H1 (cell line): ENCODE measurements around the gene AKR7A2. TPM values are rescaled to one million over a fixed set of nuclear protein-coding genes. Genes with fewer than 3 reads are reported as not detected.

ENCODE experiments used
- CTCF ChIA-PET: fragments of 300-600 bp; sonication (Branson Sonifier 250); formaldehyde crosslinking; loops from one replicate; lab custom pipeline; 2021; ENCODE audit not compliant: partially characterized antibody; lab: Charles Lee
- POLR2A ChIA-PET: fragments of 300-600 bp; sonication (Branson Sonifier 250); formaldehyde crosslinking; loops from one replicate; lab custom pipeline; 2021; ENCODE audit warnings: inconsistent platforms; ENCODE audit not compliant: partially characterized antibody; lab: Charles Lee
- DNase-seq, 2 experiments: peaks; one replicate each; pipeline versions ENCODE4 v3.0.0 to v3.0.0-alpha.2; 2010 to 2022; ENCODE audit warnings: low spot score in 2 of 2, low read depth in 1 of 2, mixed read lengths in 1 of 2
- FAIRE-seq: peaks from 2 replicates; lab custom pipeline; 2011; peaks lifted over from hg19 to GRCh38; lab: Jason Lieb, UNC
- H2AFZ ChIP-seq: 2 replicates; pipeline ENCODE4 v1.8.1; 2012; ENCODE audit warnings: low read length, inconsistent platforms
- H2AK5ac ChIP-seq: 2 replicates; pipeline ENCODE4 v1.6.1; 2013; ENCODE audit warnings: low read depth, low read length
- H2BK120ac ChIP-seq: replicated peaks from 2 replicates; pipeline ENCODE3; 2013; ENCODE audit warnings: low read depth, low read length, inconsistent platforms
- H2BK12ac ChIP-seq: 2 replicates; pipeline ENCODE4 v1.6.1; 2013; ENCODE audit warnings: low read depth, low read length
- H2BK15ac ChIP-seq: 2 replicates; pipeline ENCODE4 v1.6.1; 2013; ENCODE audit warnings: low read length
- H2BK20ac ChIP-seq: 2 replicates; pipeline ENCODE4 v1.6.1; 2013; ENCODE audit warnings: low read length
- H2BK5ac ChIP-seq: 2 replicates; pipeline ENCODE4 v1.6.1; 2013; ENCODE audit warnings: low read depth, low read length
- H3K14ac ChIP-seq: 2 replicates; pipeline ENCODE4 v1.6.1; 2013; ENCODE audit warnings: inconsistent platforms; ENCODE audit not compliant: insufficient read length
- H3K18ac ChIP-seq: 2 replicates; pipeline ENCODE4 v1.6.1; 2013; ENCODE audit warnings: low read length; ENCODE audit errors: extremely low read depth
- H3K23ac ChIP-seq: 2 replicates; pipeline ENCODE4 v1.6.1; 2013; ENCODE audit warnings: inconsistent platforms; ENCODE audit not compliant: insufficient read length
- H3K23me2 ChIP-seq: 2 replicates; pipeline ENCODE4 v1.6.1; 2013; ENCODE audit warnings: low read depth, low read length
- H3K27ac ChIP-seq: 2 replicates; pipeline ENCODE4 v1.6.1; 2011; ENCODE audit warnings: low read depth, low read length, inconsistent platforms
- H3K27me3 ChIP-seq, 4 experiments: replicated peaks in 1 of 4; 1 replicate in 1 of 4; 2 replicates in 3 of 4; pipeline versions ENCODE4 v1.6.1 to v1.8.1; 2011 to 2013; ENCODE audit warnings: low read length in 3 of 4, mild to moderate bottlenecking in 3 of 4, inconsistent platforms in 2 of 4, mixed read lengths in 2 of 4, moderate library complexity in 1 of 4; ENCODE audit not compliant: control insufficient read depth in 3 of 4, insufficient read depth in 3 of 4; ENCODE audit errors: extremely low read depth in 1 of 4
- H3K36me3 ChIP-seq, 4 experiments: 2 replicates each; pipeline versions ENCODE4 v1.6.1 to v1.8.1; 2011 to 2013; ENCODE audit warnings: mild to moderate bottlenecking in 4 of 4, low read length in 3 of 4, moderate library complexity in 2 of 4, control low read depth in 1 of 4, inconsistent platforms in 1 of 4; ENCODE audit not compliant: insufficient read depth in 4 of 4, control insufficient read depth in 2 of 4
- H3K4ac ChIP-seq: replicated peaks from 2 replicates; pipeline ENCODE3; 2013; ENCODE audit warnings: low read length, low read depth, mixed read lengths, inconsistent platforms; ENCODE audit not compliant: insufficient read length
- H3K4me1 ChIP-seq, 4 experiments: replicated peaks in 1 of 4; 1 replicate in 1 of 4; 2 replicates in 3 of 4; pipeline versions ENCODE4 v1.6.1 to v1.8.1; 2011 to 2013; ENCODE audit warnings: low read length in 3 of 4, inconsistent platforms in 2 of 4, mixed read lengths in 1 of 4; ENCODE audit not compliant: insufficient read depth in 4 of 4, control insufficient read depth in 3 of 4
- H3K4me2 ChIP-seq, 2 experiments: 2 replicates each; pipeline versions ENCODE4 v1.6.1 to v1.8.1; 2011 to 2013; ENCODE audit warnings: low read depth in 2 of 2, low read length in 2 of 2, control low read depth in 1 of 2, inconsistent platforms in 1 of 2, mild to moderate bottlenecking in 1 of 2; ENCODE audit not compliant: insufficient read depth in 1 of 2
- H3K4me3 ChIP-seq, 4 experiments: fragments of 200-600, 300-600 bp in 1 of 4; sonication (generic), shearing (Covaris generic), sonication (Bioruptor Twin) in 1 of 4; 2 replicates each; pipeline versions ENCODE4 v1.5.1 to v1.8.1; 2011 to 2016; ENCODE audit warnings: low read length in 4 of 4, low read depth in 3 of 4, control low read depth in 2 of 4, inconsistent platforms in 2 of 4, mild to moderate bottlenecking in 2 of 4, mixed read lengths in 1 of 4, moderate library complexity in 1 of 4; ENCODE audit not compliant: insufficient read depth in 2 of 4; ENCODE audit errors: extremely low read depth in 1 of 4
- H3K56ac ChIP-seq: replicated peaks from 2 replicates; pipeline ENCODE3; 2013; ENCODE audit warnings: low read depth, mild to moderate bottlenecking, mixed read lengths, low read length, inconsistent platforms; ENCODE audit not compliant: insufficient read length
- H3K79me1 ChIP-seq: 2 replicates; pipeline ENCODE4 v1.6.1; 2013; ENCODE audit warnings: low read depth, low read length, control low read depth
- H3K79me2 ChIP-seq, 2 experiments: 2 replicates each; pipeline versions ENCODE4 v1.6.1 to v1.8.1; 2012 to 2013; ENCODE audit warnings: low read length in 2 of 2, mild to moderate bottlenecking in 2 of 2, inconsistent platforms in 1 of 2; ENCODE audit not compliant: insufficient read depth in 2 of 2, control insufficient read depth in 1 of 2
- H3K9ac ChIP-seq, 4 experiments: replicated peaks in 1 of 4; 1 replicate in 1 of 4; 2 replicates in 3 of 4; pipeline versions ENCODE4 v1.6.1 to v1.8.1; 2011 to 2013; ENCODE audit warnings: low read depth in 3 of 4, low read length in 3 of 4, control low read depth in 2 of 4, mild to moderate bottlenecking in 2 of 4, moderate library complexity in 2 of 4, inconsistent platforms in 1 of 4; ENCODE audit errors: extremely low read depth in 1 of 4
- H3K9me3 ChIP-seq, 2 experiments: 2 replicates each; pipeline versions ENCODE4 v1.6.1 to v1.8.1; 2012 to 2013; ENCODE audit warnings: mild to moderate bottlenecking in 2 of 2, moderate library complexity in 2 of 2, control low read depth in 1 of 2, inconsistent platforms in 1 of 2, low read depth in 1 of 2, low read length in 1 of 2, mixed read lengths in 1 of 2; ENCODE audit not compliant: insufficient read depth in 2 of 2
- H4K20me1 ChIP-seq, 2 experiments: replicated peaks in 1 of 2; 2 replicates each; pipeline versions ENCODE3 to v1.8.1; 2011 to 2013; ENCODE audit warnings: inconsistent platforms in 2 of 2, low read length in 2 of 2, mild to moderate bottlenecking in 1 of 2; ENCODE audit not compliant: insufficient read depth in 2 of 2, control insufficient read depth in 1 of 2
- H4K5ac ChIP-seq: 2 replicates; pipeline ENCODE4 v1.6.1; 2013; ENCODE audit warnings: low read length, low read depth, mixed read lengths, inconsistent platforms; ENCODE audit not compliant: insufficient read length
- H4K8ac ChIP-seq: 2 replicates; pipeline ENCODE4 v1.8.0; 2013; ENCODE audit warnings: mild to moderate bottlenecking, moderate library complexity, low read length, inconsistent platforms; ENCODE audit not compliant: insufficient read depth; ENCODE audit errors: extremely low read depth
- H4K91ac ChIP-seq: replicated peaks from 2 replicates; pipeline ENCODE3; 2013; ENCODE audit warnings: low read length, mixed read lengths, inconsistent platforms; ENCODE audit not compliant: insufficient read length
- CHD2 ChIP-seq: IDR thresholded peaks from 2 replicates; pipeline ENCODE4 v1.6.1; 2012; ENCODE audit warnings: low read length, improper control_type of control experiment
- SAP30 ChIP-seq: fragments of 300-600 bp; sonication (generic); IDR thresholded peaks from 2 replicates; pipeline ENCODE4 v1.7.1; 2012; ENCODE audit warnings: low read length, moderate library complexity, mild to moderate bottlenecking, inconsistent platforms; ENCODE audit not compliant: insufficient read depth, insufficient replicate concordance
- WGBS, 2 experiments: shearing (Covaris generic) in 1 of 2; methylation state at CpG; one replicate each; pipeline versions ENCODE4 v1.1.6 to v1.1.7; 2013 to 2015; ENCODE audit warnings: low lambda C conversion rate in 2 of 2, mixed read lengths in 2 of 2, inconsistent platforms in 1 of 2, low coverage in 1 of 2, missing lambda C conversion rate in 1 of 2; ENCODE audit not compliant: insufficient replicate concordance in 2 of 2, insufficient coverage in 1 of 2, insufficient read length in 1 of 2; ENCODE audit errors: extremely low coverage in 1 of 2, missing lambda C conversion rate in 1 of 2; 5-methylcytosine and 5-hydroxymethylcytosine counted together
- polyA plus RNA-seq, 7 experiments: library from polyadenylated mRNA; depleted of rRNA in 3 of 7; stranded (reverse) in 5 of 7; unstranded in 2 of 7; fragments of >200 nt in 5 of 7; fragments of 200-250 nt in 2 of 7; gene quantifications; 1 replicate in 5 of 7; 2 replicates in 1 of 7; 4 replicates in 1 of 7; pipeline versions ENCODE4 v1.2.1 to v1.2.3, GENCODE V29; 2011 to 2013; ENCODE audit warnings: missing spikeins in 2 of 7, mixed read lengths in 2 of 7
- total RNA-seq: library from RNA; stranded (reverse); fragmentation: NEBNext Ultra II Directional; extraction: Animal tissue kit (Norgen Biotek cat#: 25700); gene quantifications from 2 replicates; pipeline ENCODE4 v1.2.1, GENCODE V29; 2021

AKR7A2 gene
- total and polyA plus RNA-seq, 2 of the 8 experiments (the other 6 are each of a cell fraction or from before 2014, with no cell fraction given), result 32.0 to 48.3 TPM

DNA sequence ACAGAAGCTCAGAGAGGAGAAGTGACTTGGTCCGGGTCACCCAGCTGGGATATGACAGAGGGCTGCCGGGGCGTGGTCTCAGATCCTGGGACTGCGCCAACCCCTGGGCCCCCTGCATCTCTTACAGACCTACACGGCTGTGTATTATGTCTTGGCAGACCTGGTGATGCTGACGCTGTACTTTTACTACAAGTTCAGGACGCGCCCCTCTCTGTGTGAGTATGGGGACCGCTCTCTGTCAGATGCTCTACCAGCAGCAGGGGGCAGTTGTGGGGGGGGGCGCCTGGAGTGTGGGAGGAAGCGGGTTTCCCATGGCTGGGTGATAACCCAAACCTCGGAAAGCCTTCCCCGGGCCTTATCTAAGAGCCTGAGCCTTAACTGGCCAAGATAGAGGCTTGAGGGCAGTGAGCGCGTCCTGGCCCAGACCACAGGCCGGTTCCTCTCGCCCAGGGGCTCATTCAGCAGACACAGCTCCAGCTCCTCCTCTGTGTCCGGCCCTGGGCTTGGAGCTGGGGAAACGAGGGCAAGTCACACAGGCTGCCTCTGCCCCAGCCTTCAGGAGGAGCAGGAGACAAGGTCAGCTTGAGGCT is 13.5 kb upstream of the AKR7A2 start:
- no peak overlapping the region for H2AK5ac ChIP-seq
- no peaks in the 10 kb centered on the region for H3K79me2 ChIP-seq
- 86% methylated on average over 14 of the region's 19 CpGs; no CpG with 5 or more reads in 1 of the 2 experiments for WGBS, 2 experiments
- H3K79me1 ChIP-seq, result no peaks in the 10 kb centered on the region; the same call in 1 of the 2 replicates
- H3K9ac ChIP-seq, result no peak overlapping the region
- H3K4me2 ChIP-seq, result no peak overlapping the region
- no peak overlapping the region for H4K5ac ChIP-seq
- FAIRE-seq (no peak), DNase-seq (no peak)
- H2BK20ac ChIP-seq, result no peak overlapping the region
- no peak overlapping the region for H2AFZ ChIP-seq
- no peak overlapping the region for H4K91ac ChIP-seq
- no peaks in the 10 kb centered on the region for H3K27me3 ChIP-seq
- ChIA-PET CTCF (interaction anchor here (1.0 to 2.8 kb wide), 6 partner anchors 9 to 43 kb away, joined by 3 to 9 read pairs (median 4); no protein-coding TSS in a partner anchor), POLR2A (interaction anchor here (0.5 to 16.9 kb wide), 3 partner anchors 5 to 73 kb away, joined by 4 to 143 read pairs (median 143); partner anchors contain the start of genes AKR7A2 and SLC66A1)
- H3K27ac ChIP-seq, result no peak overlapping the region
- H4K20me1 ChIP-seq, result peaks cover 0 to 14% of the 10 kb centered on the region in 2 experiments
- H2BK120ac ChIP-seq, result no peak overlapping the region
- H3K4me3 ChIP-seq, result no peak overlapping the region
- no peaks in the 10 kb centered on the region for H3K23me2 ChIP-seq
- H3K14ac ChIP-seq, result no peak overlapping the region
- H4K8ac ChIP-seq, result no peak overlapping the region
- H3K36me3 ChIP-seq, result peaks cover 5 to 16% (median 10%) of the 10 kb centered on the region in 4 experiments; a peak in 5 of 8 replicates
- no peak overlapping the region for H3K23ac ChIP-seq
- H3K4me1 ChIP-seq, result no peaks in the 10 kb centered on the region
- H3K9me3 ChIP-seq, result no peaks in the 10 kb centered on the region
- no peak overlapping the region for H2BK12ac ChIP-seq
- H2BK5ac ChIP-seq, result no peak overlapping the region
- no peak overlapping the region for H3K4ac ChIP-seq
- no peak overlapping the region for H3K56ac ChIP-seq
- H2BK15ac ChIP-seq, result no peak overlapping the region
- no peak overlapping the region for H3K18ac ChIP-seq
- TF ChIP-seq CHD2 (no peak), SAP30 (no peak)
